ENCODE results near the gene UBXN2A. TPM values are rescaled to one million over a fixed set of nuclear protein-coding genes. Genes with fewer than 3 reads are reported as not detected.

UBXN2A gene
- total RNA-seq, 4 donors from 2014 or later = 8.4 to 16.1 (median 13.5) TPM

GRCh38 chr2:23954325-23955014 lies 14.2 kb downstream of the UBXN2A start:
- no peak for TF ChIP-seq CTCF (IDR thresholded peaks at IDR 0.05)
- DNase-seq (ENCODE audit: low spot score) = no peak
- no peak for ATAC-seq (ENCODE audit: low FRiP score)

GRCh38 chr2:23967846-23968245 lies 27.6 kb downstream of the UBXN2A start:
- TF ChIP-seq CTCF (IDR thresholded peaks at IDR 0.05) = no peak
- DNase-seq (ENCODE audit: low spot score) = no peak
- ATAC-seq (ENCODE audit: low FRiP score) = no peak

GRCh38 chr2:23976883-23977282 lies 36.6 kb downstream of the UBXN2A start:
- DNase-seq (ENCODE audit: low spot score) = no peak
- ATAC-seq (ENCODE audit: low FRiP score) = no peak
- no peak for TF ChIP-seq CTCF (IDR thresholded peaks at IDR 0.05)

GRCh38 chr2:23988371-23988770 lies 48.1 kb downstream of the UBXN2A start:
- DNase-seq (ENCODE audit: low spot score) = no peak
- no peak for TF ChIP-seq CTCF (IDR thresholded peaks at IDR 0.05)
- ATAC-seq (ENCODE audit: low FRiP score) = no peak

GRCh38 chr2:23992931-23993330 lies 52.7 kb downstream of the UBXN2A start:
- TF ChIP-seq CTCF (IDR thresholded peaks at IDR 0.05) = no peak
- DNase-seq (ENCODE audit: low spot score) = no peak
- ATAC-seq (ENCODE audit: low FRiP score) = no peak

GRCh38 chr2:23993736-23994269 lies 53.5 kb downstream of the UBXN2A start:
- ATAC-seq (ENCODE audit: low FRiP score) (no peak), DNase-seq (ENCODE audit: low spot score) (no peak)
- TF ChIP-seq CTCF (IDR thresholded peaks at IDR 0.05) = no peak

GRCh38 chr2:23994567-23994966 lies 54.3 kb downstream of the UBXN2A start:
- ATAC-seq (ENCODE audit: low FRiP score) = no peak
- no peak for TF ChIP-seq CTCF (IDR thresholded peaks at IDR 0.05)
- no peak for DNase-seq (ENCODE audit: low spot score)
